ENCODE measurements around the gene PBX1.

Gene PBX1

DNA sequence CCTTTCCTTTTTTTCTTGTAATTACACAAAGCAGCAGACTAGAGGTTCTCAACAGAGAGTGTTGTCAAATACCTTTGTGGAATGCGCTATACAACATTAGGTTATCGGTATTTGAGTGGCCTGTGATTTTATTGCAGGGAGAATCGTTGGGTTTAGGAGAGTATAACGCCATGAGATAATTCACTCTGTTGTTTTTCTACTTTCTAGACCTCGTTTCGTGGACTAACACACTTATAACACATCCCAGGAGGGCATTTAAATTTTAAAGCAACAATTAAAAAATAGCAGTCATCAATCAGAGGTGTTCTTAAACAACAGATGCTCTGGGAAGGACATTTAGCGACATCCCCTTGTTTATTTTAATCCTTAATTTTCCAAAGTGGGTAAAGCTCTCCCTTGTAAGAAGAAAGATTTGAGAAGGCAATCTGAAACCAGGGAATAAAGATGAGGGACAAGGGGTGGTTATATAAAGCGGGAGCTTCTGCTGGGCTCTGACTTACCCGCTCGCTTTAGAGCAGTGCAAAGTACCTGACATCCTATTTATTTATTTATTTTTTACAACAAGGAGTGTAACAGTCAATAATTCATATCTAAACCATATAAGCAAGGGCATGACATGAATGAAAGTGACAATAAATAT lies 4.9 kb downstream of the PBX1 start (continued):
- no peak for TF ChIP-seq ZNF146 (tag by site-specific recombination; IDR thresholded peaks at IDR 0.05)
- TF ChIP-seq KLF8 (tag by site-specific recombination; IDR thresholded peaks at IDR 0.05), result no peak
- TF ChIP-seq ZNF658 (tag by site-specific recombination; IDR thresholded peaks at IDR 0.05), result no peak
- TF ChIP-seq ZFP3 (tag by site-specific recombination; IDR thresholded peaks at IDR 0.05; ENCODE audit: low read depth), result no peak
- no peak for TF ChIP-seq ZBTB7A (tag by site-specific recombination; IDR thresholded peaks at IDR 0.05; ENCODE audit: low read depth)
- TF ChIP-seq, protein P1, sequence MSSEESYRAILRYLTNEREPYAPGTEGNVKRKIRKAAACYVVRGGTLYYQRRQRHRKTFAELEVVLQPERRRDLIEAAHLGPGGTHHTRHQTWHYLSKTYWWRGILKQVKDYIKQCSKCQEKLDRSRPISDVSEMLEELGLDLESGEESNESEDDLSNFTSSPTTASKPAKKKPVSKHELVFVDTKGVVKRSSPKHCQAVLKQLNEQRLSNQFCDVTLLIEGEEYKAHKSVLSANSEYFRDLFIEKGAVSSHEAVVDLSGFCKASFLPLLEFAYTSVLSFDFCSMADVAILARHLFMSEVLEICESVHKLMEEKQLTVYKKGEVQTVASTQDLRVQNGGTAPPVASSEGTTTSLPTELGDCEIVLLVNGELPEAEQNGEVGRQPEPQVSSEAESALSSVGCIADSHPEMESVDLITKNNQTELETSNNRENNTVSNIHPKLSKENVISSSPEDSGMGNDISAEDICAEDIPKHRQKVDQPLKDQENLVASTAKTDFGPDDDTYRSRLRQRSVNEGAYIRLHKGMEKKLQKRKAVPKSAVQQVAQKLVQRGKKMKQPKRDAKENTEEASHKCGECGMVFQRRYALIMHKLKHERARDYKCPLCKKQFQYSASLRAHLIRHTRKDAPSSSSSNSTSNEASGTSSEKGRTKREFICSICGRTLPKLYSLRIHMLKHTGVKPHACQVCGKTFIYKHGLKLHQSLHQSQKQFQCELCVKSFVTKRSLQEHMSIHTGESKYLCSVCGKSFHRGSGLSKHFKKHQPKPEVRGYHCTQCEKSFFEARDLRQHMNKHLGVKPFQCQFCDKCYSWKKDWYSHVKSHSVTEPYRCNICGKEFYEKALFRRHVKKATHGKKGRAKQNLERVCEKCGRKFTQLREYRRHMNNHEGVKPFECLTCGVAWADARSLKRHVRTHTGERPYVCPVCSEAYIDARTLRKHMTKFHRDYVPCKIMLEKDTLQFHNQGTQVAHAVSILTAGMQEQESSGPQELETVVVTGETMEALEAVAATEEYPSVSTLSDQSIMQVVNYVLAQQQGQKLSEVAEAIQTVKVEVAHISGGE (tag by site-specific recombination; conservative IDR thresholded peaks at IDR 0.05; ENCODE audit: low read depth), result no peak
- TF ChIP-seq ZFHX2 (tag by site-specific recombination; conservative IDR thresholded peaks at IDR 0.05), result no peak
- TF ChIP-seq KLF10 (tag by site-specific recombination; IDR thresholded peaks at IDR 0.05), result peak; percentile 24; the same call in 1 of the 2 replicates
- TF ChIP-seq ZNF629 (tag by site-specific recombination; IDR thresholded peaks at IDR 0.05), result peak; percentile 55
- no peak for TF ChIP-seq BCL11B (tag by site-specific recombination; IDR thresholded peaks at IDR 0.05; ENCODE audit: low read depth)
- TF ChIP-seq ZNF311 (tag by site-specific recombination; IDR thresholded peaks at IDR 0.05; ENCODE audit: borderline replicate concordance), result no peak
- no peak for TF ChIP-seq ZNF223 (tag by site-specific recombination; IDR thresholded peaks at IDR 0.05)
- no peak for TF ChIP-seq ZEB2 (tag by site-specific recombination; IDR thresholded peaks at IDR 0.05)
- TF ChIP-seq, protein P2, sequence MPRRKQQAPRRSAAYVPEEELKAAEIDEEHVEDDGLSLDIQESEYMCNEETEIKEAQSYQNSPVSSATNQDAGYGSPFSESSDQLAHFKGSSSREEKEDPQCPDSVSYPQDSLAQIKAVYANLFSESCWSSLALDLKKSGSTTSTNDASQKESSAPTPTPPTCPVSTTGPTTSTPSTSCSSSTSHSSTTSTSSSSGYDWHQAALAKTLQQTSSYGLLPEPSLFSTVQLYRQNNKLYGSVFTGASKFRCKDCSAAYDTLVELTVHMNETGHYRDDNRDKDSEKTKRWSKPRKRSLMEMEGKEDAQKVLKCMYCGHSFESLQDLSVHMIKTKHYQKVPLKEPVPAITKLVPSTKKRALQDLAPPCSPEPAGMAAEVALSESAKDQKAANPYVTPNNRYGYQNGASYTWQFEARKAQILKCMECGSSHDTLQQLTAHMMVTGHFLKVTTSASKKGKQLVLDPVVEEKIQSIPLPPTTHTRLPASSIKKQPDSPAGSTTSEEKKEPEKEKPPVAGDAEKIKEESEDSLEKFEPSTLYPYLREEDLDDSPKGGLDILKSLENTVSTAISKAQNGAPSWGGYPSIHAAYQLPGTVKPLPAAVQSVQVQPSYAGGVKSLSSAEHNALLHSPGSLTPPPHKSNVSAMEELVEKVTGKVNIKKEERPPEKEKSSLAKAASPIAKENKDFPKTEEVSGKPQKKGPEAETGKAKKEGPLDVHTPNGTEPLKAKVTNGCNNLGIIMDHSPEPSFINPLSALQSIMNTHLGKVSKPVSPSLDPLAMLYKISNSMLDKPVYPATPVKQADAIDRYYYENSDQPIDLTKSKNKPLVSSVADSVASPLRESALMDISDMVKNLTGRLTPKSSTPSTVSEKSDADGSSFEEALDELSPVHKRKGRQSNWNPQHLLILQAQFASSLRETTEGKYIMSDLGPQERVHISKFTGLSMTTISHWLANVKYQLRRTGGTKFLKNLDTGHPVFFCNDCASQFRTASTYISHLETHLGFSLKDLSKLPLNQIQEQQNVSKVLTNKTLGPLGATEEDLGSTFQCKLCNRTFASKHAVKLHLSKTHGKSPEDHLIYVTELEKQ (tag by site-specific recombination; IDR thresholded peaks at IDR 0.05; ENCODE audit: borderline replicate concordance), result no peak
- TF ChIP-seq MYNN (tag by site-specific recombination; IDR thresholded peaks at IDR 0.05; ENCODE audit: borderline replicate concordance), result no peak
- TF ChIP-seq, protein P3, sequence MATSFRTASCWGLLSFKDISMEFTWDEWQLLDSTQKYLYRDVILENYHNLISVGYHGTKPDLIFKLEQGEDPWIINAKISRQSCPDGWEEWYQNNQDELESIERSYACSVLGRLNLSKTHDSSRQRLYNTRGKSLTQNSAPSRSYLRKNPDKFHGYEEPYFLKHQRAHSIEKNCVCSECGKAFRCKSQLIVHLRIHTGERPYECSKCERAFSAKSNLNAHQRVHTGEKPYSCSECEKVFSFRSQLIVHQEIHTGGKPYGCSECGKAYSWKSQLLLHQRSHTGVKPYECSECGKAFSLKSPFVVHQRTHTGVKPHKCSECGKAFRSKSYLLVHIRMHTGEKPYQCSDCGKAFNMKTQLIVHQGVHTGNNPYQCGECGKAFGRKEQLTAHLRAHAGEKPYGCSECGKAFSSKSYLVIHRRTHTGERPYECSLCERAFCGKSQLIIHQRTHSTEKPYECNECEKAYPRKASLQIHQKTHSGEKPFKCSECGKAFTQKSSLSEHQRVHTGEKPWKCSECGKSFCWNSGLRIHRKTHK (tag by site-specific recombination; IDR thresholded peaks at IDR 0.05), result no peak
- TF ChIP-seq ZNF610 (tag by site-specific recombination; IDR thresholded peaks at IDR 0.05; ENCODE audit: borderline replicate concordance), result no peak
- TF ChIP-seq MEIS1 (CRISPR knock-in tag; IDR thresholded peaks at IDR 0.05; ENCODE audit: borderline replicate concordance), result no peak
- no peak for TF ChIP-seq ZNF558 (tag by site-specific recombination; IDR thresholded peaks at IDR 0.05)
- TF ChIP-seq, protein P4, sequence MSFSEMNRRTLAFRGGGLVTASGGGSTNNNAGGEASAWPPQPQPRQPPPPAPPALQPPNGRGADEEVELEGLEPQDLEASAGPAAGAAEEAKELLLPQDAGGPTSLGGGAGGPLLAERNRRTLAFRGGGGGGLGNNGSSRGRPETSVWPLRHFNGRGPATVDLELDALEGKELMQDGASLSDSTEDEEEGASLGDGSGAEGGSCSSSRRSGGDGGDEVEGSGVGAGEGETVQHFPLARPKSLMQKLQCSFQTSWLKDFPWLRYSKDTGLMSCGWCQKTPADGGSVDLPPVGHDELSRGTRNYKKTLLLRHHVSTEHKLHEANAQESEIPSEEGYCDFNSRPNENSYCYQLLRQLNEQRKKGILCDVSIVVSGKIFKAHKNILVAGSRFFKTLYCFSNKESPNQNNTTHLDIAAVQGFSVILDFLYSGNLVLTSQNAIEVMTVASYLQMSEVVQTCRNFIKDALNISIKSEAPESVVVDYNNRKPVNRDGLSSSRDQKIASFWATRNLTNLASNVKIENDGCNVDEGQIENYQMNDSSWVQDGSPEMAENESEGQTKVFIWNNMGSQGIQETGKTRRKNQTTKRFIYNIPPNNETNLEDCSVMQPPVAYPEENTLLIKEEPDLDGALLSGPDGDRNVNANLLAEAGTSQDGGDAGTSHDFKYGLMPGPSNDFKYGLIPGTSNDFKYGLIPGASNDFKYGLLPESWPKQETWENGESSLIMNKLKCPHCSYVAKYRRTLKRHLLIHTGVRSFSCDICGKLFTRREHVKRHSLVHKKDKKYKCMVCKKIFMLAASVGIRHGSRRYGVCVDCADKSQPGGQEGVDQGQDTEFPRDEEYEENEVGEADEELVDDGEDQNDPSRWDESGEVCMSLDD (tag by site-specific recombination; IDR thresholded peaks at IDR 0.05), result no peak
- no peak for TF ChIP-seq ZNF132 (tag by site-specific recombination; IDR thresholded peaks at IDR 0.05; ENCODE audit: borderline replicate concordance)
- no peak for TF ChIP-seq ZNF555 (tag by site-specific recombination; conservative IDR thresholded peaks at IDR 0.05)
- peak; percentile 66; the same call in 1 of the 2 replicates for TF ChIP-seq GFI1B (tag by site-specific recombination; IDR thresholded peaks at IDR 0.05)
- TF ChIP-seq, protein P5, sequence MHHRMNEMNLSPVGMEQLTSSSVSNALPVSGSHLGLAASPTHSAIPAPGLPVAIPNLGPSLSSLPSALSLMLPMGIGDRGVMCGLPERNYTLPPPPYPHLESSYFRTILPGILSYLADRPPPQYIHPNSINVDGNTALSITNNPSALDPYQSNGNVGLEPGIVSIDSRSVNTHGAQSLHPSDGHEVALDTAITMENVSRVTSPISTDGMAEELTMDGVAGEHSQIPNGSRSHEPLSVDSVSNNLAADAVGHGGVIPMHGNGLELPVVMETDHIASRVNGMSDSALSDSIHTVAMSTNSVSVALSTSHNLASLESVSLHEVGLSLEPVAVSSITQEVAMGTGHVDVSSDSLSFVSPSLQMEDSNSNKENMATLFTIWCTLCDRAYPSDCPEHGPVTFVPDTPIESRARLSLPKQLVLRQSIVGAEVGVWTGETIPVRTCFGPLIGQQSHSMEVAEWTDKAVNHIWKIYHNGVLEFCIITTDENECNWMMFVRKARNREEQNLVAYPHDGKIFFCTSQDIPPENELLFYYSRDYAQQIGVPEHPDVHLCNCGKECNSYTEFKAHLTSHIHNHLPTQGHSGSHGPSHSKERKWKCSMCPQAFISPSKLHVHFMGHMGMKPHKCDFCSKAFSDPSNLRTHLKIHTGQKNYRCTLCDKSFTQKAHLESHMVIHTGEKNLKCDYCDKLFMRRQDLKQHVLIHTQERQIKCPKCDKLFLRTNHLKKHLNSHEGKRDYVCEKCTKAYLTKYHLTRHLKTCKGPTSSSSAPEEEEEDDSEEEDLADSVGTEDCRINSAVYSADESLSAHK (tag by site-specific recombination; IDR thresholded peaks at IDR 0.05), result peak; percentile 13; the same call in 1 of the 2 replicates
- no peak for TF ChIP-seq ZNF433 (tag by site-specific recombination; IDR thresholded peaks at IDR 0.05; ENCODE audit: low read depth)
- TF ChIP-seq YY1 (tag by site-specific recombination; IDR thresholded peaks at IDR 0.05), result no peak
- no peak for TF ChIP-seq KLF9 (tag by site-specific recombination; IDR thresholded peaks at IDR 0.05; ENCODE audit: low read depth)
